ENCODE data around the gene FAM177A1. TPM values are rescaled to one million over a fixed set of nuclear protein-coding genes. Genes with fewer than 3 reads are reported as not detected.

The FAM177A1 gene
- polyA plus RNA-seq, 1 donor from 2014 or later = 124 TPM

GRCh38 chr14:35004839-35005238 lies 41.2 kb upstream of the FAM177A1 start:
- no peaks in the 10 kb centered on the region for H3K9me3 ChIP-seq (ENCODE audit: low read length)
- no peaks in the 10 kb centered on the region for H3K79me2 ChIP-seq (replicated peaks; ENCODE audit: insufficient read depth, low read length)
- TF ChIP-seq MXI1 (conservative IDR thresholded peaks at IDR 0.05; ENCODE audit: poor library complexity, severe bottlenecking) = no peak
- TF ChIP-seq EZH2 (IDR thresholded peaks at IDR 0.05; ENCODE audit: borderline replicate concordance, insufficient read depth, low read length, poor library complexity, severe bottlenecking) = no peak
- TF ChIP-seq EP300 (conservative IDR thresholded peaks at IDR 0.05; ENCODE audit: poor library complexity, severe bottlenecking) = no peak
- TF ChIP-seq CTCF (IDR thresholded peaks at IDR 0.05; ENCODE audit: poor library complexity, severe bottlenecking) = no peak
- H3K36me3 ChIP-seq (ENCODE audit: insufficient read depth, low read length) = peaks cover 4% of the 10 kb centered on the region
- no peaks in the 10 kb centered on the region for H4K20me1 ChIP-seq (ENCODE audit: insufficient read depth)
- H2AFZ ChIP-seq (ENCODE audit: low read depth, low read length) = no peak overlapping the region
- H3K9me2 ChIP-seq (ENCODE audit: insufficient read depth, low read length) = no peaks in the 10 kb centered on the region
- no peaks in the 10 kb centered on the region for H3F3A ChIP-seq (ENCODE audit: insufficient read depth, low read length, poor library complexity, severe bottlenecking)
- no peak overlapping the region for H3K4me3 ChIP-seq (ENCODE audit: low read length)
- H3K9ac ChIP-seq (ENCODE audit: low read length) = no peak overlapping the region
- H3K27ac ChIP-seq (ENCODE audit: low read length) = no peak overlapping the region
- no peaks in the 10 kb centered on the region for H3K27me3 ChIP-seq (ENCODE audit: insufficient read depth, low read depth, low read length)
- H3K4me2 ChIP-seq (ENCODE audit: low read length) = no peak overlapping the region

GRCh38 chr14:35016568-35016967 lies 29.5 kb upstream of the FAM177A1 start:
- no peak overlapping the region for H3K27ac ChIP-seq (ENCODE audit: low read length)
- H3K4me2 ChIP-seq (ENCODE audit: low read length) = no peak overlapping the region
- no peak overlapping the region for H2AFZ ChIP-seq (ENCODE audit: low read depth, low read length)
- no peak overlapping the region for H3K9ac ChIP-seq (ENCODE audit: low read length)
- H3K9me2 ChIP-seq (ENCODE audit: insufficient read depth, low read length) = no peaks in the 10 kb centered on the region
- no peaks in the 10 kb centered on the region for H3F3A ChIP-seq (ENCODE audit: insufficient read depth, low read length, poor library complexity, severe bottlenecking)
- no peaks in the 10 kb centered on the region for H4K20me1 ChIP-seq (ENCODE audit: insufficient read depth)
- no peaks in the 10 kb centered on the region for H3K27me3 ChIP-seq (ENCODE audit: insufficient read depth, low read depth, low read length)
- no peaks in the 10 kb centered on the region for H3K79me2 ChIP-seq (replicated peaks; ENCODE audit: insufficient read depth, low read length)
- H3K4me3 ChIP-seq (ENCODE audit: low read length) = no peak overlapping the region
- TF ChIP-seq REST (IDR thresholded peaks at IDR 0.05; ENCODE audit: borderline replicate concordance) = no peak
- no peak for TF ChIP-seq RAD21 (conservative IDR thresholded peaks at IDR 0.05)
- TF ChIP-seq MXI1 (conservative IDR thresholded peaks at IDR 0.05; ENCODE audit: poor library complexity, severe bottlenecking) = no peak
- TF ChIP-seq EZH2 (IDR thresholded peaks at IDR 0.05; ENCODE audit: borderline replicate concordance, insufficient read depth, low read length, poor library complexity, severe bottlenecking) = no peak
- no peak for TF ChIP-seq CTCF (IDR thresholded peaks at IDR 0.05; ENCODE audit: poor library complexity, severe bottlenecking)
- no peak for TF ChIP-seq SMC3 (conservative IDR thresholded peaks at IDR 0.05; ENCODE audit: poor library complexity)
- TF ChIP-seq POLR2AphosphoS5 (IDR thresholded peaks at IDR 0.05) = no peak
- TF ChIP-seq EP300 (conservative IDR thresholded peaks at IDR 0.05; ENCODE audit: poor library complexity, severe bottlenecking) = no peak
- TF ChIP-seq TAF1 (IDR thresholded peaks at IDR 0.05; ENCODE audit: low read depth) = no peak
- no peaks in the 10 kb centered on the region for H3K36me3 ChIP-seq (ENCODE audit: insufficient read depth, low read length)
- no peaks in the 10 kb centered on the region for H3K9me3 ChIP-seq (ENCODE audit: low read length)

Data from neural cell (in vitro differentiated cells).